ENCODE data around the gene WLS.

The WLS gene

GRCh38 chr1:68085752-68086151 is 146.6 kb downstream of the WLS start:
- DNase-seq (ENCODE audit: low spot score), result no peak

- no peak for DNase-seq (ENCODE audit: low spot score)
Observed at GRCh38 chr1:68083686-68084085, 148.6 kb downstream of the WLS start.

- no peak for DNase-seq (ENCODE audit: low spot score)
Observed at GRCh38 chr1:68081775-68082283, 150.5 kb downstream of the WLS start.

DNA sequence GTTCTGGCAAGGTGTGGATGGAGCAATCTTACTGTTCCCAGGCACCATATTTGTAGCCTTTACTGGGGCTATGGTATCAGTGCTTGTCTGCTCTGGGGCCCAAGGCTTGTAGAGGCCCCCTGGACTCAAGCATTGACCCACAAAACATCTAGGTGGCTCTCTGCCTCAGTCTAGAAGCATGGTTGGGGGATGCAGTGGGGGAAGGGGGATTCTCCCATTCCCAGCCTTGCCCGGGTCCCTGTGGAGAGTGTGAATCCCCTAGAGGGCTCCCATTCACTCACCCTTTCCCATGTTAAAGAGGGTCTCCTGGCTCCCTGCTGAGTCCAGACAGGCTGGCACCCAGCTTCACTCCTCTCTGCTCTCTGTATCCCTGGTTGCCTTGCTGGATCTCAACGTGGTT is 153.7 kb downstream of the WLS start:
- DNase-seq (ENCODE audit: low spot score), result no peak
